NCI-H1930 (cell line): ENCODE results near the gene WDR70.
"Not testable (repeated sequence)": the region's sequence is repeated elsewhere in the genome, so short reads cannot be mapped to it uniquely, and the experiment has no call there.

Experiments used
- DNase-seq, 2 experiments: peaks; one replicate each; lab custom pipeline; 2025; lab: John Stamatoyannopoulos, UW

Gene WDR70

DNA sequence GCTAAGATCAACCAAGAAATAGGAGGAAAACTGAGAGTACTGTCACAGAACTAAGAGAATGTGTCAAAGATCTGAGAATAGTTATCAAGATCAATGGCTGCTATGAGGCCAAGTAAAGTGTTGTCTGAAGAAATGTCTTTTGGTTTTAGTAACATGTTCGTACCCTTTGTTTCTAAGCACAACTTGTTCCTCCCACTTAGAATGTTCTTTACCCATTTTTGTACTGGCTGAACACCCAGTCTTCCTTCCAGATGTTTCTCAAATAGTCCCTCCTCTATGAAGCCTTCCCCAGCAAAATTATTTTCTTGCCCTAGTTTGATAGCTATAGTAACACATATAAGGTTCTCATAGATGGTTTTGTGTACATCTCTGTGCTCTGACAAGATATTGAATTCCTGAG is 191.5 kb downstream of the WDR70 start:
- no peak for DNase-seq

- no peak for DNase-seq
These were observed 192.9 kb downstream of the WDR70 start for GRCh38 chr5:37571985-37572384.

DNA sequence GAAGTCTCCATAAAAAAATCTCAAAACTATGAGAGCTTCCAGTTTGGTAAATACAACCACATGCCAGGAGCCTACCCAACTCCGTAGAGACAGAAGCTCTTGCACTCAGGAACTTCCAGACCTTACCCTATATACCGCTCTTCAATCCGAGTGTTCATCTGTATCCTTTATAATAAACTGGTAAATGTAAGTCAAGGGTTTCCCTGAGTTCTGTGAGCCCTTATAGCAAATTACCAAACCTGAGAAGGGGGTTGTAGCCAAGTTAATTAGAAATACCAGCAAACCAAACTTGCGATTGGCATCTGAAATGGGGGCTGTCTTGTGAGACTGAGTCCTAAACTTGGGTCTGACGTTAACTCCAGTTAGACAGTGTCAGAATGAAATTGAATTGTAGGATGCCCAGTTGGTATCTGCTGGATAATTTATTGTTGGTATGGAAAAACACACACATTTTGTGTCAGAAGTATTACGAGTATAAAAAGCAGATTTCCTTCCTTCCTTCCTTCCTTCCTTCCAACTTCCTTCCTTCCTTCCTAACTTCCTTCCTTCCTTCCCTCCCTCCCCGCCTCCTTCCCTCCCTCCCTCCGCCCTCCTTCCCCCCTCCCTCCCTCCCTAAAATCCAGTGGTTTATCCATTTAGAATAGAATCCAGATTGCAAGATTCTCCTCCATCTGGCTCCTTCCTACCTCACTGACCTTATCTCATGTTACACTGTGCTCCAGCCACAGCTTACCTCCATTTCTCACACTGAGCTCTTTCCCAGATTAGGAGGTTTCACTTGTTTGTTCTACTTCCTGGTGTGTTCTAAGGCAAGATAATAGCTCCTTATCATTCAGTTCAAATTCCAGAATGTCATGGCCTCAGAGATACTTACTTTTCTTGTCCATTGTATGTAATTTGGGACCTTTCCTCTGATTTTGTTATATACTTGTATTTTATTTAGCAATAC is 196.7 kb downstream of the WDR70 start:
- no peak for DNase-seq

DNA sequence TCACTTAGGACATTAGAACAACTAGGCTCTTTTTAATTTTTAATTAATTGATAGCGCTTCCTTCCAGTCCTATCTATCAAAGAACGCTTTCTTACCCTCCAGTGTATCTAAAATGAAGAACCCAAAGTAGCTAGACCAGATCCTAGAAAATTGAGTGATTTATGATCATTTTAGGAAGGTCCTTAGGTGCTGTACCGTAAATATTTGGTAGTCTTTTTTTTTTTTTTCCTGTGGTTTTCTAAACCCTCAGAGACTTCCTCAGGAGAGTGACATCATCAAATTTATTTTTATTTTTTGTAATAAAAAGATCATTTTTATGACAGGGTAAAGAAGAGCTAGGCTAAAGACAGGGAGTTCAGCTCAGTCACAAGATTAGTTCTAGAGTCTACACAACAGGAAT is 197.4 kb downstream of the WDR70 start:
- DNase-seq: no peak

DNA sequence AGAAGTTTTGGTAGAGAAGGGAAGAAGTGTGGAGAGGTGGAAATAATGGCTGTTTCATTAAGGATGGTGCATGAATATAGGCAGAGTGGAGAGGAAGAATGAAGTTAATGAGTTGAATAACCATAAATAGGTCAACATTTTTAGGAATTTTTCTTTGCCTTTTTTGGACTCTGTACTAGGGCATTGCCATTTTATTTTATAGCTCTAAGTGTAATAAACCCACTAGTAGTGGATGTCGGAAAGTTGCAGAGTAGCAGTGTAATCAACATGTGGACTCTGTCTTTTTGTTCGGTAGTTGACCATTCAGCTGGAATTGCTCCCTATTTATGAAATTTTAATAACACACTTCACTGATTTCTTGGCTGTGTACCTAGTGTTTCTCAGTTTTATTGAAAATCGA is 199.1 kb downstream of the WDR70 start:
- DNase-seq: no peak

DNA sequence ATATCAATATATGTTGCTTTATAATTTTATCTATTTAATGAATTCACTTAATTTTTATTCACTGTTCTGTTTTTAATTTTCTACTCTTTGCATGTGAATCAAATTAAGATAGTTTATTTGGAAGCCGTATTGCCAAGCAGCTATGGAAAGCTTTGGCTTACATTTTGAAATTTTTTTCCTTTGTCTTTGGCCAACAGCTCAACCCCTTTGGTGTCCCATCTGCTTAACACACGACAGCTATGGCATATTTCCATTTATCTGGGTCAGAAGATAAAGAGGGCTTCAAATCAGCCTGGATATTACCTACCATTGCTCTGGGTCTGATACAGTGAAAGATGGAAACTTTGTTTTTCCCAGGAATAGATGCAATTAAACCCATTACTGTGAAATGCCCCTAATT is 201.0 kb downstream of the WDR70 start:
- no peak for DNase-seq

DNA sequence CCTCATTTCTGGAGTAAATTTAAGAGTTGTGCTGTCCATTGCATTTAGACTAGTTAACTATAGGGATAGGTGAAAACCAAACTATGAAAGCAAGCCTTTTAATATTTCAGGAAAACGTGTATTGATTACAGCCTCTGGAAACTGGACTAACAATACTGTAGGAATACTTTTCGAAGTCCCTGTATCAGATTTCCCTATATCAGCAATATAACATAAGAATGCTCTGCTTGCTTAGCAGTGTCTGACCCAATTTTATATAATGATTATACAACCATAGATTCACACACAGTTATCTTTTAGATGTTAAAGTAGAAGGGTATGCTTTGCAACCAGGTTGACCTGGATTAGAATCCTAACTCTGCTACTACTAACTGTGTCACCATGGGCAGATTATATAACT is 203.1 kb downstream of the WDR70 start:
- DNase-seq: no peak

DNA sequence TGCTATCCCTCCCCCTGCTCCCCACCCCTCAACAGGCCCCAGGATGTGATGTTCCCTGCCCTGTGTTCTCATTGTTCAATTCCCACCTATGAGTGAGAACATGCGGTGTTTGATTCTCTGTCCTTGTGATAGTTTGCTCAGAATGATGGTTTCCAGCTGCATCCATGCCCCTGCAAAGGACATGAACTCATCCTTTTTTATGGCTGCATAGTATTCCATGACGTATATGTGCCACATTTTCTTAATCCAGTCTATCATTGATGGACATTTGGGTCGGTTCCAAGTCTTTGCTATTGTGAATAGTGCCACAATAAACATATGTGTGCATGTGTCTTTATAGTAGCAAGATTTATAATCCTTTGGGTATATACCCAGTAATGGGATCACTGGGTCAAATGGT is 214.2 kb downstream of the WDR70 start:
- not testable (repeated sequence) for DNase-seq

GRCh38 chr5:37594864-37595263 is 215.7 kb downstream of the WDR70 start:
- not testable (repeated sequence) for DNase-seq

DNA sequence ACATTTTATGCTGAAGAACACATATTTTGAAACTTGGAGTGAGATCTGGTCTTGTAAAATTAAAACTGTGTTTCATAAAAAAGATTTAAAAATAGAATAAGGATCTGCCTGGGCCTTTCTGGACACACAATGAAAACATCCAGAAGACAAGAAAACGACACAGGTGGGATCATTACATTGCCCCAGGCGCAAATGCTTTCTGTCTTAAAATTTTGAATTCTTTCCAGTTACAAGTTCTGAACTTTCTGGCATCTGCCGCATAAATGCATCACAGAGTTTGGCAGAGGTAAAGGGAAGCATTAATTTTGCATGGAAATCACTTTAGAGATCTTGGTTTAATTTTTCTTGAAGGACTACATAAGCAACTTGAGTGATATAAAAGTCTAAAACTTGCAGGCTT is 219.6 kb downstream of the WDR70 start:
- DNase-seq: no peak

DNA sequence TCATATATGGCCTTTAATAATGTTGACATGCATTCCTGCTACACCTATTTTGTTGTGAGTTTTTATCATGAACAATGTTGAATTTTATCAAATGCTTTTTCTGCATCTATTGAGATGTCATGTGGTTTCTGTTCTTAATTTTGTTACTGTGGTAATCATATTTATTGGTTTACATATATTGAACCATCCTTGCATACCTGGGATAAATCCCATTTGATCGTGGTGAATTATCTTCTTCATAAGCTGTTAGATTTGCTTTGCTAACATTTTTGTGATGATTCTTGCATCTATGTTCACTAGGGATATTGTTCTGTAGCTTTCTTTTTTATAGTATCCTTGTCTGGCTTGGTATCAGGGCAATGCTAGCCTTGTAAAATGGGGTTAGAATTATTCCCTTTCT is 222.0 kb downstream of the WDR70 start:
- no peak for DNase-seq

DNA sequence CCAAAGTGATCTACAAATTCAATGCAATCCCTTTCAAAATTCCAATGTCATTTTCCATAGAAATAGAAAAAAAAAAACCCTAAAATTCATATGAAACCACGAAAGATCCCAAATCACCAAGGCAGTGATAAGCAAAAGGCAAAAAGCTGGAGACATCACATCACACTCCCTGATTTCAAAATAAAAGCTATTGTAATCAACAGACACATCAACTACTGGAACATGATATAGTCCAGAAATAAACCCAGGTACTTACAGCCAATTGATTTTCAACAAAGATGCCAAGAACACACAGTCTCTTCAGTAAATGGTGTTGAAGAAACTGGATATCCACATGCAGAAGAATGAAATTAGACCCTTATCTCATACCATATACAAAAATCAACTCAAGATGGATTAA is 224.0 kb downstream of the WDR70 start:
- no peak for DNase-seq

GRCh38 chr5:37604290-37604689 is 225.2 kb downstream of the WDR70 start:
- DNase-seq: no peak

GRCh38 chr5:37606148-37606547 is 227.0 kb downstream of the WDR70 start:
- no peak for DNase-seq

DNA sequence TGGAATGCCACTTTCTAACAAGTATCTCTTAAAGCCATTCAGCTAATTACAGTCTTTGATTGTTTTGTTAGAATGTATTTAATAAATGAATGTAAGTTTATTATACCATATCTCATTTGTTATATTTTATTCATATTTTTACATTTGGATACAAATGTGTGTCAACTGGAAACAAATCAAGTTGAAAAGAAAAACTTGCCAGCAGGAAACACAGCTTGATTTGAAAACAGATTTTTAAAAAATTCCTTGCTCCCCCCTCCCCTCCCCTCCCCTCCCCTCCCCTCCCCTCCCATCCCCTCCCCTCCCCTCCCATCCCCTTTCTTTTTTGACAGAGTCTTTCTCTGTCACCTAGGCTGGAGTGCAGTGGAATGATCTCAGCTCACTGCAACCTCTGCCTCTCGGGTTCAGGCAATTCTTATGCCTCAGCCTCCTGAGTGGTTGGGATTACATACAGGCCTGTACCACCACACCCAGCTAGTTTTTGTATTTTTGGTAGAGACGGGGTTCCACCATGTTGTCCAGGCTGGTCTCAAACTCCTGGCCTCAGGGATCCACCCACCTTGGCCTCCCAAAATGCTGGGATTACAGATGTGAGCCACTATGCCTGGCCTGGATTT is 227.6 kb downstream of the WDR70 start:
- no peak for DNase-seq

DNA sequence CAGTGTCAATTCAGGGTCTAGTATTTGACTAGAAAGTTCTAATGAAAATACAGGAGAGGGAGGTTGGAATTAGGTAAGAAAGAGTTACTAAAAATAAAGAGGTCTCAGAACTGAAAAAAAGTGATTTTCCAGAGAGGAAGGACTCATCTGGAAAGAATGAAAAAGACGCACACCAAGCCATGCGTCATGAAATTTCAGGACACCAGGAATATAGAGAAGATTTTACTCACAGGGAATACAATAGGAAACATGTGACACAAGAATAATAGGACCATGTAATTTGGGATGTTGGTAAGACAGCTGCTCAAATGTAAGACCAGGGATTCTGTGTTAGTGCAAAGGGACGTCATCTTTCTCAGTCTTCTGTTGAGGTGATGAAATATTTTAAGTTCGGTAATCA is 236.1 kb downstream of the WDR70 start:
- DNase-seq: no peak

DNA sequence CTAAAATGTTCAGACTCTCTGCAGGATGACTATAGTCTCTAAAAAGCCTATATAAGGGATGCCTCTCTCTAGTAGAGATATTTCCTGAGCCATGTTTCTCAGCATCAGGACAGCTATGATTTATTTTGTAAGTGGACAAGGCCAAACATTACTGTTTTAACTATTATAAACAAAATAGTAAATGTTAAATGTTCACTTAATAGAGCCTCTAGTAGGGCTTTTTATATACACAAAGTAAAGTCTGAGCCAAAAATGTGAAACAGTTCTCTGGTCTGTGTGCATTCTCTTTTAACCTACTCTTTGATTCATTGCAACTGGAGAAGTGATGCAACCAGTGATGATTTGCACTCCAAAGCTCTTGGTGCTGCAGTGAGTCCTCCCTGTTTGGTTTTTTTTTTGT is 240.2 kb downstream of the WDR70 start:
- DNase-seq: no peak

DNA sequence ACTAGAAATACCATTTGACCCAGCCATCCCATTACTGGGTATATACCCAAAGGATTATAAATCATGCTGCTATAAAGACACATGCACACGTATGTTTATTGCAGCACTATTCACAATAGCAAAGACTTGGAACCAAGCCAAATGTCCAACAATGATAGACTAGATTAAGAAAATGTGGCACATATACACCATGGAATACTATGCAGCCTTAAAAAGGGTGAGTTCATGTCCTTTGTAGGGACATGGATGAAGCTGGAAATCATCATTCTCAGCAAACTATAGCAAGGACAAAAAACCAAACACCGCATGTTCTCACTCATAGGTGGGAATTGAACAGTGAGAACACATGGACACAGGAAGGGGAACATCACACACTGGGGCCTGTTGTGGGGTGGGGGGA is 243.2 kb downstream of the WDR70 start:
- DNase-seq: not testable (repeated sequence)

- DNase-seq: no peak
These were observed 247.1 kb downstream of the WDR70 start for GRCh38 chr5:37626266-37626665.

DNA sequence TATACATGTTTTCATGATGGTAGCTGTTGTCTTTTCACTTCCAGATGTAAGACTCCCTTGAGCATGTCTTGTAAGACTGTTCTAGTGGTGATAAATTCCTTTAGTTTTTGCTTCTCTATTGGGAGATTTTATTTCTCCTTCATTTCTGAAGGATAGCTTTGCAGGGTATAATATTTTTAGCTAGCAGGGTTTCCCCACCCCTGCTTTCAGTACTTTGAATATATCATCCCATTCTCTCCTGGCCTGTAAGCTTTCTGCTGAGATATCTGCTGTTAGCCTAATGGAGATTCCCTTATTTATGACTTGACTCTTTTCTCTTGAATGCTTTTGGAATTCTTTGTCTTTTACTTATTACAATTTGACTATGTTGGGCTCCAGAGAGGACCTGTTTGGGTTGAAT is 249.8 kb downstream of the WDR70 start:
- no peak for DNase-seq

- DNase-seq: no peak
These were observed 252.8 kb downstream of the WDR70 start for GRCh38 chr5:37631939-37632338.

DNA sequence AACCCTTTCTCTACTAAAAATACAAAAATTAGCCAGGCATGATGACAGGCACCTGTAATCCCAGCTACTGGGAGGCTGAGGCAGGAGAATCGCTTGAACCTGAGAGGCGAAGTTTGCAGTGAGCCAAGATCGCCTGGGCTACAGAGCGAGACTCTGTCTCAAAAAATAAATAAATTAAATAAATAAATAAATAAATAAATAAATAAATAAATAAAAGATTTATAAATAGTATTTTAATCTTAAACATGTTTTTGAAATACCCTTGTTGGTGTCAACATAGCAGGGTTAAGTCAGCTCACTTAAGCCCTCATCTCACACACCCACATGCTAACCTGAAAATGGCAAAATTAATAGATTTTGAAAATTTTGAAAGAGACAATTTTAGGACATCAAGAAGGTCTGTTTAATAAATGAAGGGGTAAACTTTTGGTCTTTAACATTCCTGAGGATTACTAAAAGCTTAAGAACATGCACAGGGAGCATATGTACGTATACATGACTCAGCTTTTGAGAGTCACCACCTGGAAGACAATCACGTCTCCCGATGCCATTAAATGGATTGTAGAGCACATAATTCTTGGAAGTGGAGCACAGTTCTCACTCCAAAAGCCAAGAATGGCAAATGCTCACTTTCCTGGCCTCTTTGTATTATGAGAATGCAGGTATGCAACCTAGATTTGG is 258.2 kb downstream of the WDR70 start:
- no peak for DNase-seq

- no peak for DNase-seq
These were observed 259.8 kb downstream of the WDR70 start for GRCh38 chr5:37638897-37639296.
